SK-N-SH (cell line): ENCODE results near the gene SAXO1. TPM values are rescaled to one million over a fixed set of nuclear protein-coding genes. Genes with fewer than 3 reads are reported as not detected.

Source experiments
- CTCF ChIA-PET: fragments of 300-600, 350-600 bp; formaldehyde crosslinking; extraction: SDS; loops from one replicate; lab custom pipeline; 2021; lab: Yijun Ruan, JAX
- POLR2A ChIA-PET: fragments of 350-600 bp; sonication (Branson Sonifier 250); formaldehyde crosslinking; extraction: SDS; loops from one replicate; lab custom pipeline; 2020; ENCODE audit warnings: antibody characterized with exemption, inconsistent platforms; lab: Yijun Ruan, JAX
- DNase-seq: peaks from one replicate; pipeline ENCODE4 v3.0.0; 2012
- H2AFZ ChIP-seq: fragments of 200-600 bp; sonication (generic); 2 replicates; pipeline ENCODE4 v1.8.1; 2016; ENCODE audit warnings: antibody characterized with exemption, mild to moderate bottlenecking, low read depth
- H3F3A ChIP-seq: fragments of 200-600 bp; sonication (generic); replicated peaks from 2 replicates; pipeline ENCODE3; 2016; ENCODE audit warnings: antibody characterized with exemption, mild to moderate bottlenecking; ENCODE audit not compliant: insufficient read depth
- H3K27ac ChIP-seq, 2 experiments: fragments of 200-500 bp in 1 of 2; fragments of 200-600 bp in 1 of 2; sonication (Bioruptor generic) in 1 of 2; sonication (generic), shearing (Covaris generic) in 1 of 2; 2 replicates each; pipeline versions ENCODE4 v1.5.1 to v1.6.1; 2014 to 2016; ENCODE audit warnings: low read depth in 2 of 2, inconsistent platforms in 1 of 2, low read length in 1 of 2, mild to moderate bottlenecking in 1 of 2, mixed read lengths in 1 of 2
- H3K27me3 ChIP-seq: fragments of 200-600 bp; sonication (generic), shearing (Covaris generic); 2 replicates; pipeline ENCODE4 v1.6.1; 2016; ENCODE audit warnings: mixed run types; ENCODE audit not compliant: insufficient read depth
- H3K36me3 ChIP-seq, 2 experiments: fragments of 200-500 bp in 1 of 2; fragments of 200-600 bp in 1 of 2; sonication (Bioruptor generic) in 1 of 2; sonication (generic) in 1 of 2; replicated peaks in 1 of 2; 2 replicates each; pipeline versions ENCODE3 to v1.5.1; 2014 to 2016; ENCODE audit warnings: low read length in 1 of 2, mild to moderate bottlenecking in 1 of 2; ENCODE audit not compliant: insufficient read depth in 2 of 2, control insufficient read depth in 1 of 2
- H3K4me1 ChIP-seq, 2 experiments: fragments of 200-500 bp in 1 of 2; fragments of 200-600 bp in 1 of 2; sonication (Bioruptor generic) in 1 of 2; sonication (generic), shearing (Covaris generic) in 1 of 2; 2 replicates each; pipeline versions ENCODE4 v1.5.1 to v1.6.1; 2014 to 2016; ENCODE audit warnings: low read depth in 1 of 2, low read length in 1 of 2, mixed run types in 1 of 2; ENCODE audit not compliant: insufficient read depth in 2 of 2, control insufficient read depth in 1 of 2
- H3K4me2 ChIP-seq: fragments of 200-600 bp; sonication (generic), shearing (Covaris generic); 2 replicates; pipeline ENCODE4 v1.6.1; 2017; ENCODE audit warnings: mixed run types
- H3K4me3 ChIP-seq, 2 experiments: fragments of 200-500 bp in 1 of 2; fragments of 200-600 bp in 1 of 2; sonication (Bioruptor generic) in 1 of 2; sonication (generic), shearing (Covaris generic) in 1 of 2; 2 replicates each; pipeline versions ENCODE4 v1.5.1 to v1.8.1; 2014 to 2016; ENCODE audit warnings: low read depth in 2 of 2, inconsistent platforms in 1 of 2, low read length in 1 of 2, mild to moderate bottlenecking in 1 of 2, mixed read lengths in 1 of 2, moderate library complexity in 1 of 2
- H3K79me2 ChIP-seq: fragments of 200-600 bp; sonication (generic); 2 replicates; pipeline ENCODE4 v1.8.1; 2017; ENCODE audit warnings: mild to moderate bottlenecking; ENCODE audit not compliant: insufficient read depth
- H3K9ac ChIP-seq: fragments of 200-600 bp; sonication (generic); 2 replicates; pipeline ENCODE4 v1.6.1; 2017; ENCODE audit warnings: mixed run types
- H3K9me2 ChIP-seq: fragments of 200-600 bp; sonication (generic); 2 replicates; pipeline ENCODE4 v1.6.1; 2017; ENCODE audit warnings: mixed run types
- H3K9me3 ChIP-seq: fragments of 200-600 bp; sonication (generic); 2 replicates; pipeline ENCODE4 v1.6.1; 2017; ENCODE audit warnings: mixed run types, mild to moderate bottlenecking, moderate library complexity
- H4K20me1 ChIP-seq: fragments of 200-600 bp; sonication (generic); 2 replicates; pipeline ENCODE4 v1.6.1; 2017; ENCODE audit warnings: mild to moderate bottlenecking, mixed run types; ENCODE audit not compliant: insufficient read depth
- CTCF ChIP-seq: fragments of 200-600 bp; sonication (generic); IDR thresholded peaks from 2 replicates; pipeline ENCODE4 v1.6.1; 2017; ENCODE audit warnings: antibody characterized with exemption, mild to moderate bottlenecking, moderate library complexity
- EP300 ChIP-seq, 2 experiments: IDR thresholded peaks; 2 replicates each; pipeline versions ENCODE4 v1.4.0 to v1.6.1; 2012; ENCODE audit warnings: borderline replicate concordance in 1 of 2, low read depth in 1 of 2, low read length in 1 of 2
- EZH2phosphoT487 ChIP-seq: fragments of 200-600 bp; sonication (generic); IDR thresholded peaks from 2 replicates; pipeline ENCODE4 v1.6.1; 2017; ENCODE audit warnings: low read depth, mixed run types, mild to moderate bottlenecking, antibody characterized with exemption, moderate library complexity, borderline replicate concordance
- FOSL2 ChIP-seq: IDR thresholded peaks from 2 replicates; pipeline ENCODE4 v1.4.0; 2012; ENCODE audit warnings: low read depth, mild to moderate bottlenecking, moderate library complexity, borderline replicate concordance
- FOXM1 ChIP-seq: IDR thresholded peaks from 2 replicates; pipeline ENCODE4 v1.4.0; 2012; ENCODE audit warnings: low read depth, mild to moderate bottlenecking
- GABPA ChIP-seq: IDR thresholded peaks from 2 replicates; pipeline ENCODE4 v1.4.0; 2012; ENCODE audit warnings: low read depth, mild to moderate bottlenecking
- GATA2 ChIP-seq: sonication (generic); formaldehyde crosslinking; IDR thresholded peaks from 2 replicates; pipeline ENCODE4 v1.5.0; 2020; ENCODE audit warnings: mild to moderate bottlenecking, missing genetic modification reagents
- IRF3 ChIP-seq: fragments of 150-350 bp; IDR thresholded peaks from 2 replicates; pipeline ENCODE4 v1.6.1; 2016; ENCODE audit warnings: mild to moderate bottlenecking, low read depth, low read length
- JUND ChIP-seq: IDR thresholded peaks from 2 replicates; pipeline ENCODE4 v1.4.0; 2012
- MEF2A ChIP-seq: IDR thresholded peaks from 2 replicates; pipeline ENCODE4 v1.4.0; 2012; ENCODE audit warnings: low read depth, borderline replicate concordance
- NFIC ChIP-seq: IDR thresholded peaks from 2 replicates; pipeline ENCODE4 v1.4.0; 2012; ENCODE audit warnings: borderline replicate concordance
- NRF1 ChIP-seq: IDR thresholded peaks from 2 replicates; pipeline ENCODE4 v1.6.1; 2012; ENCODE audit warnings: low read depth, mild to moderate bottlenecking, low read length
- PBX3 ChIP-seq: IDR thresholded peaks from 2 replicates; pipeline ENCODE4; 2012
- POLR2AphosphoS5 ChIP-seq: IDR thresholded peaks from 2 replicates; pipeline ENCODE4 v1.6.1; 2012; ENCODE audit warnings: low read depth, low read length
- RCOR1 ChIP-seq: fragments of 150-350 bp; IDR thresholded peaks from 2 replicates; pipeline ENCODE4 v1.6.1; 2017; ENCODE audit warnings: antibody characterized with exemption, low read length
- REST ChIP-seq: IDR thresholded peaks from 2 replicates; pipeline ENCODE4 v1.6.1; 2012; ENCODE audit warnings: mild to moderate bottlenecking, low read depth, low read length, moderate library complexity
- RXRA ChIP-seq: IDR thresholded peaks from 2 replicates; pipeline ENCODE4 v1.4.0; 2012; ENCODE audit warnings: low read depth, mild to moderate bottlenecking, borderline replicate concordance
- SIN3A ChIP-seq: IDR thresholded peaks from 2 replicates; pipeline ENCODE4 v1.6.1; 2012; ENCODE audit warnings: low read depth, mild to moderate bottlenecking, low read length, moderate library complexity, borderline replicate concordance
- TCF12 ChIP-seq: IDR thresholded peaks from 2 replicates; pipeline ENCODE4 v1.4.0; 2012
- TEAD4 ChIP-seq: IDR thresholded peaks from 2 replicates; pipeline ENCODE4 v1.4.0; 2012; ENCODE audit warnings: mild to moderate bottlenecking, borderline replicate concordance; ENCODE audit not compliant: insufficient read depth
- YY1 ChIP-seq: IDR thresholded peaks from 2 replicates; pipeline ENCODE4 v1.4.0; 2012; ENCODE audit warnings: low read depth, mild to moderate bottlenecking
- ZBTB33 ChIP-seq: IDR thresholded peaks from 2 replicates; pipeline ENCODE4 v1.4.0; 2012; ENCODE audit warnings: low read depth, borderline replicate concordance
- WGBS: methylation state at CpG from one replicate; pipeline ENCODE4 v1.1.6; 2017; ENCODE audit warnings: low lambda C conversion rate; 5-methylcytosine and 5-hydroxymethylcytosine counted together
- polyA plus RNA-seq, 3 experiments: library from polyadenylated mRNA; depleted of rRNA; stranded (reverse); fragments of >200 nt; gene quantifications; 2 replicates each; pipeline ENCODE4 v1.2.3, GENCODE V29; 2012

SAXO1 gene
- polyA plus RNA-seq, 1 of the 3 experiments (the other 2 are of a cell fraction): 0.03 TPM

GRCh38 chr9:18976709-18977531 lies 56.1 kb downstream of the SAXO1 start:
- Histone ChIP-seq H4K20me1 (no peaks in the 10 kb centered on the region), H3K9me3 (no peaks in the 10 kb centered on the region), H2AFZ (no peak overlapping the region), H3K36me3 (no peaks in the 10 kb centered on the region), H3K27me3 (no peaks in the 10 kb centered on the region), H3K4me1 (peaks cover 4 to 6% of the 10 kb centered on the region in 2 experiments; a peak in 3 of 4 replicates), H3K9me2 (no peaks in the 10 kb centered on the region), H3K4me2 (peak overlapping the region; percentile 53; the same call in 1 of the 2 replicates), H3K27ac (peak overlapping the region in 1 of 2 experiments; percentile 54; a peak in 2 of 4 replicates), H3K9ac (no peak overlapping the region), H3K4me3 (no peak overlapping the region), H3K79me2 (no peaks in the 10 kb centered on the region), H3F3A (peaks cover 6% of the 10 kb centered on the region)
- WGBS: 36% methylated on average over 12 of the region's 12 CpGs
- CTCF ChIA-PET: interaction anchor here (0.6 to 1.6 kb wide), 2 partner anchors 50 to 60 kb away, joined by 3 to 4 read pairs; no protein-coding TSS in a partner anchor
- DNase-seq: peak; percentile 13
- POLR2A ChIA-PET: no interaction called here
- TF ChIP-seq FOSL2 (peak; percentile 91), TEAD4 (peak; percentile 96), CTCF (no peak), NFIC (peak; percentile 88), YY1 (peak; percentile 31; the same call in 1 of the 2 replicates), SIN3A (peak; percentile 49; the same call in 1 of the 2 replicates), RXRA (peak; percentile 87), ZBTB33 (peak; percentile 85; the same call in 1 of the 2 replicates), TCF12 (peak; percentile 96), GATA2 (CRISPR knock-in tag) (0 out of 2 replicates have a peak, but pooled peaks have one; percentile 19), GABPA (no peak), JUND (peak; percentile 94), EZH2phosphoT487 (no peak), POLR2AphosphoS5 (peak; percentile 82), IRF3 (no peak), NRF1 (no peak), MEF2A (peak; percentile 51; the same call in 1 of the 2 replicates), EP300 (IDR thresholded peaks at IDR 0.05; ENCODE audit: borderline replicate concordance in 1 of 2, low read depth in 1 of 2, low read length in 1 of 2) (peak; percentile 42 to 94; a peak in 3 of 4 replicates), RCOR1 (no peak), PBX3 (peak; percentile 98), REST (peak; percentile 47; the same call in 1 of the 2 replicates), FOXM1 (peak; percentile 88)
